Panc1 (cell line): ENCODE measurements around the gene TTBK1. TPM values are rescaled to one million over a fixed set of nuclear protein-coding genes. Genes with fewer than 3 reads are reported as not detected.
A peak's percentile ranks its signal among the peaks of the same experiment; 100 is the strongest.

Source experiments
- ATAC-seq: fragments of 200-7000 bp; cut with Tn5 transposase; 2 replicates; pipeline ENCODE4 v1.9.1; 2020; ENCODE audit warnings: mild to moderate bottlenecking, moderate library complexity
- BruUV-seq: library from RNA; stranded (reverse); fragments of 400-500 nt; replicated peaks from 2 replicates; lab custom pipeline; 2021; lab: Mats Ljungman, UMichigan
- CTCF ChIA-PET: fragments of 300-600 bp; sonication (Branson Sonifier 250); formaldehyde crosslinking; loops from one replicate; lab custom pipeline; 2022; ENCODE audit warnings: antibody characterized with exemption; lab: Charles Lee
- POLR2A ChIA-PET: fragments of 300-600 bp; sonication (Branson Sonifier 250); formaldehyde crosslinking; loops from one replicate; lab custom pipeline; 2022; ENCODE audit warnings: antibody characterized with exemption; lab: Charles Lee
- DNase-seq: peaks from one replicate; pipeline ENCODE4 v3.0.0-alpha.2; 2010; ENCODE audit warnings: low read depth, low spot score
- H3K27ac ChIP-seq: 2 replicates; pipeline ENCODE4 v1.5.1; 2011; ENCODE audit warnings: mild to moderate bottlenecking, low read length, inconsistent platforms
- H3K27me3 ChIP-seq: fragments of 200-500 bp; sonication (Bioruptor generic); 2 replicates; pipeline ENCODE4 v1.6.0; 2014; ENCODE audit warnings: low read length, inconsistent platforms; ENCODE audit not compliant: control insufficient read depth, insufficient read depth
- H3K36me3 ChIP-seq: fragments of 200-500 bp; sonication (Bioruptor generic); 2 replicates; pipeline ENCODE4 v1.5.1; 2014; ENCODE audit warnings: inconsistent platforms, mild to moderate bottlenecking, low read length, moderate library complexity; ENCODE audit not compliant: control insufficient read depth, insufficient read depth
- H3K4me1 ChIP-seq: 2 replicates; pipeline ENCODE4 v1.5.1; 2011; ENCODE audit warnings: inconsistent platforms, mild to moderate bottlenecking, low read length, moderate library complexity; ENCODE audit not compliant: control insufficient read depth, insufficient read depth
- H3K4me3 ChIP-seq, 2 experiments: 2 replicates each; pipeline ENCODE4 v1.5.1; 2011 to 2012; ENCODE audit warnings: low read depth in 2 of 2, low read length in 2 of 2, mild to moderate bottlenecking in 2 of 2, inconsistent platforms in 1 of 2, moderate library complexity in 1 of 2
- H3K9me3 ChIP-seq: fragments of 200-500 bp; sonication (Bioruptor generic); 2 replicates; pipeline ENCODE4 v1.5.1; 2014; ENCODE audit warnings: low read depth, mild to moderate bottlenecking, inconsistent platforms, low read length, moderate library complexity; ENCODE audit not compliant: control insufficient read depth, insufficient read depth
- POLR2AphosphoS5 ChIP-seq: IDR thresholded peaks from 2 replicates; pipeline ENCODE4 v1.6.1; 2012; ENCODE audit warnings: mild to moderate bottlenecking, low read depth, low read length, moderate library complexity
- REST ChIP-seq, 2 experiments: IDR thresholded peaks; 2 replicates each; pipeline ENCODE4 v1.6.1; 2011 to 2012; ENCODE audit warnings: low read depth in 2 of 2, control low read depth in 1 of 2, low read length in 1 of 2, mild to moderate bottlenecking in 1 of 2, moderate library complexity in 1 of 2; ENCODE audit not compliant: insufficient read depth in 1 of 2
- SIN3A ChIP-seq: IDR thresholded peaks from 2 replicates; pipeline ENCODE4 v1.6.1; 2012; ENCODE audit warnings: low read depth, mild to moderate bottlenecking, low read length, moderate library complexity, borderline replicate concordance; ENCODE audit not compliant: insufficient read depth
- TCF7L2 ChIP-seq: IDR thresholded peaks from 2 replicates; pipeline ENCODE4 v1.6.1; 2011; ENCODE audit warnings: mild to moderate bottlenecking, low read depth, low read length, inconsistent platforms
- in situ Hi-C: cut with HindIII; loops from 2 replicates; pipeline ENCODE4 v1.10.0; 2016; ENCODE audit warnings: low sequenced_read_pairs, low pct_unique_long_range_greater_than_20kb
- intact Hi-C: fragments of 100-400 bp; cut with micrococcal nuclease; formaldehyde crosslinking; loops from one replicate; pipeline ENCODE4 v1.10.0; 2022; ENCODE audit not compliant: unreplicated experiment
- total RNA-seq: library from RNA; stranded (reverse); gene quantifications from one replicate; pipeline ENCODE4 v1.2.1, GENCODE V29; 2021; ENCODE audit not compliant: unreplicated experiment
- TF ChIP-seq, protein P1 (sequence below): fragments of 450-650 bp; IDR thresholded peaks from 2 replicates; pipeline ENCODE4 v1.5.1; 2017; ENCODE audit warnings: mild to moderate bottlenecking

The TTBK1 gene
- total RNA-seq, 1 experiment from 2014 or later = 0.10 TPM

DNA sequence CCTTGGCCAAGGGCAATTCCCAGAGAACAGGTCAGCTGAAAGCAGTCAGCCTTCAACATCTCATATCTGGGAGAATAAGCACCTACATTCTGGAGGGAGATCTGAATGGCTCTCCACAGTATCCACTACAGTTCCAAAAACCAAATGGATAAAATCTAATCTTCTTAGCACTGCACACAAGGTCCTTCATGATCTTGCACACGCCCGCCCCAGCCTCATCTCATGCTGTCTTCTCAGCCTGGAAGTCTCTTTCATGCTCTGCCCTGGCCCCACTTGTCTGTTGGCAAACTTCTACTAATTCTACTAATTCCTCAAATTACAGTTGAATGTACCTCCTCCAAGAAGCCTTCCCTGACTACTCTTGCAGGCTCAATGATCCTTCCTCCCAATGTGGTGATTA is 1.8 kb upstream of the TTBK1 start:
- ChIA-PET CTCF (no interaction called here), POLR2A (no interaction called here)
- no peak overlapping the region for H3K27ac ChIP-seq
- ATAC-seq (no peak), DNase-seq (no peak)
- in situ Hi-C loops (no loop called here), intact Hi-C loops (no loop called here)
- no peaks in the 10 kb centered on the region for H3K9me3 ChIP-seq
- TF ChIP-seq TCF7L2 (no peak), POLR2AphosphoS5 (no peak), SIN3A (no peak), REST (IDR thresholded peaks at IDR 0.05; ENCODE audit: insufficient read depth in 1 of 2, low read depth in 2 of 2, low read length in 1 of 2) (no peak)
- H3K36me3 ChIP-seq = no peaks in the 10 kb centered on the region
- H3K4me3 ChIP-seq = no peak overlapping the region
- no peaks in the 10 kb centered on the region for H3K4me1 ChIP-seq
- peaks cover 29% of the 10 kb centered on the region for H3K27me3 ChIP-seq
- BruUV-seq = no TSS peak

- H3K9me3 ChIP-seq = no peaks in the 10 kb centered on the region
- ChIA-PET POLR2A (no interaction called here), CTCF (no interaction called here)
- H3K4me1 ChIP-seq = peaks cover 9% of the 10 kb centered on the region
- TF ChIP-seq, protein P1, sequence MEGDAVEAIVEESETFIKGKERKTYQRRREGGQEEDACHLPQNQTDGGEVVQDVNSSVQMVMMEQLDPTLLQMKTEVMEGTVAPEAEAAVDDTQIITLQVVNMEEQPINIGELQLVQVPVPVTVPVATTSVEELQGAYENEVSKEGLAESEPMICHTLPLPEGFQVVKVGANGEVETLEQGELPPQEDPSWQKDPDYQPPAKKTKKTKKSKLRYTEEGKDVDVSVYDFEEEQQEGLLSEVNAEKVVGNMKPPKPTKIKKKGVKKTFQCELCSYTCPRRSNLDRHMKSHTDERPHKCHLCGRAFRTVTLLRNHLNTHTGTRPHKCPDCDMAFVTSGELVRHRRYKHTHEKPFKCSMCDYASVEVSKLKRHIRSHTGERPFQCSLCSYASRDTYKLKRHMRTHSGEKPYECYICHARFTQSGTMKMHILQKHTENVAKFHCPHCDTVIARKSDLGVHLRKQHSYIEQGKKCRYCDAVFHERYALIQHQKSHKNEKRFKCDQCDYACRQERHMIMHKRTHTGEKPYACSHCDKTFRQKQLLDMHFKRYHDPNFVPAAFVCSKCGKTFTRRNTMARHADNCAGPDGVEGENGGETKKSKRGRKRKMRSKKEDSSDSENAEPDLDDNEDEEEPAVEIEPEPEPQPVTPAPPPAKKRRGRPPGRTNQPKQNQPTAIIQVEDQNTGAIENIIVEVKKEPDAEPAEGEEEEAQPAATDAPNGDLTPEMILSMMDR = no peak
- TF ChIP-seq SIN3A = no peak
- no peak overlapping the region; a peak in 1 of 4 replicates for H3K4me3 ChIP-seq
- BruUV-seq = no TSS peak
- H3K27me3 ChIP-seq = peaks cover 29% of the 10 kb centered on the region
- ATAC-seq = peak; percentile 39; the same call in 1 of the 2 replicates
- no peaks in the 10 kb centered on the region for H3K36me3 ChIP-seq
- DNase-seq = no peak
- H3K27ac ChIP-seq = no peak overlapping the region
- intact Hi-C loops (no loop called here), in situ Hi-C loops (no loop called here)
Observed at GRCh38 chr6:43243664-43244321, 512 bp downstream of the TTBK1 start.
